ENCODE data around the gene NUSAP1.
A peak's percentile ranks its signal among the peaks of the same experiment; 100 is the strongest.
"Not testable (repeated sequence)": the region's sequence is repeated elsewhere in the genome, so short reads cannot be mapped to it uniquely, and the experiment has no call there.

The NUSAP1 gene

GRCh38 chr15:41334293-41335120 lies 1.8 kb downstream of the NUSAP1 start:
- DNase-seq, result peak; percentile 52

GRCh38 chr15:41336549-41336948 lies 3.9 kb downstream of the NUSAP1 start:
- peak; percentile 18 for DNase-seq

DNA sequence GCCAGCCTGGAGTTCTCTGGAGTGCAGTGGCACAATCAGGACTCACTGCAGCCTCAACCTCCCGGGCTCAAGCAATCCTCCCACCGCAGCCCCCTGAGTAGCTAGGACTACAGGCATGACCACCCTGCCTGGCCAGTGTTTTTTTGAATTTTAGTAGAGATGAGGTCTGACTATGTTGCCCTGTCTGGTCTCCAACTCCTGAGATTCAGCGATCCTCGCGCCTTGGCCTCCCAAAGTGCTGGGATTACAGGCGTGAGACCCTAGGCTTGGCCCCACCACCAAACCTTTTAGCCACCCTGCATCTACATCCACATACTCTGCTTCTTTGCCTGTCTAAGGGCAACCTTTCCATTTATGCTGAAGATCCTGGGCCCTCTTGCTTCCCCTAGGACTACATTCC lies 4.4 kb downstream of the NUSAP1 start:
- DNase-seq, result no peak

DNA sequence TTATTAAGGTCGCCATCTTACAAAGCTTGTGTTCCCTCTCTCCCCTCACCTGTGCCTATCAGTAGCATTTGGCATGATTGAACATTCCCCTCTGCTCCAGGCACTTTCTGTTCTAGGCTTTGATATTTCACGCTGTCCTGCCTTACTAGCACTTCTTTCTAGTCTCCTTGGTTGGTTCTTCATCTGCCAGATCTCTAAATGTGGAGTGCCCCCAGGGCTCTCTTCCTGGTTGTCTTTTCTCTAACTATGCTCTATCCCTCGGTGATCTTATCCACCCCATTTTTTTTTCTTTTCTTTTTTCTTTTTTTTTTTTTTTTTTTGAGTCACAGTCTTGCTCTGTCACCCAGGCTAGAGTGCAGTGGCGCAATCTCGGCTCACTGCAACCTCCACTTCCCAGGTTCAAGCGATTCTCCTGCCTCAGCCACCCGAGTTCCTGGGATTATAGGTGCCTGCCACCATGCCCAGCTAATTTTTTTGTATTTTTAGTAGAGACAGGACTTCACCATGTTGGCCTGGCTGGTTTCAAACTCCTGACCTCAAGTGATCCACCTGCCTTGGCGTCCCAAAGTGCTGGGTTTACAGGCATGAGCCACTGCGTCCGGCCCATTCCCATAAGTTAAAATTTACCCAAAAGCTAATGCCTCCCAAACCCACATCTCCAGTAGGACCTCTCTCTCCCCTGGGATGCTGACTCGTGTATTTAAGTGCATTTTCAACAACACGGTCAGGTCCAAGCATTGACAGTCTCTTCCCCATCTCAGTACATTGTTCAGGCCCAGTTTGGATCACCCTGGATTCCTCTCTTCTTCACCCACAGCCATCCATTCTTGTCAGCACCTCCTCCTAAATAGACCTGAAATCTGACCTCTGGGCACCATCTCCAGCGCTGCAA lies 5.2 kb downstream of the NUSAP1 start:
- no peak for DNase-seq

GRCh38 chr15:41340189-41340695 lies 7.6 kb downstream of the NUSAP1 start:
- no peak for DNase-seq

DNA sequence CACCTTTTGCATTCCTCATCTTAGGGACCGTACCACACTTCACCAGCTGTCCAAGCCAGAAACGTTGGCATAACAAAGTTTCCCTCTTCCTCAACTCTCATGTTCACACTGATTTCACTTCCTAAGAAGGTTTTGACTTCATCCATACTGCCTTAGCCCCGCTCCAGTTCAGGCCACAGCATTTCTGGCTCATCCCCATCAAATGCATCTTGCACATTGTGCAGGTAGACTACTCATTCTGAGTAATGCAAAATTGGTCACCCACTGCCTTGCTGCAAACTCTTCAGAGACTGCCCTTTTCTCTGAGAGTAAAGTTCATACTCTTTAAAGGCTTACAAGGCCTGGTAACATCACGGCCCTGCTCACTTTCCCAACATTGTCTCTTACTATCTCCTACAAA lies 8.8 kb downstream of the NUSAP1 start:
- DNase-seq, result no peak

GRCh38 chr15:41347236-41347635 lies 14.6 kb downstream of the NUSAP1 start:
- DNase-seq, result no peak

DNA sequence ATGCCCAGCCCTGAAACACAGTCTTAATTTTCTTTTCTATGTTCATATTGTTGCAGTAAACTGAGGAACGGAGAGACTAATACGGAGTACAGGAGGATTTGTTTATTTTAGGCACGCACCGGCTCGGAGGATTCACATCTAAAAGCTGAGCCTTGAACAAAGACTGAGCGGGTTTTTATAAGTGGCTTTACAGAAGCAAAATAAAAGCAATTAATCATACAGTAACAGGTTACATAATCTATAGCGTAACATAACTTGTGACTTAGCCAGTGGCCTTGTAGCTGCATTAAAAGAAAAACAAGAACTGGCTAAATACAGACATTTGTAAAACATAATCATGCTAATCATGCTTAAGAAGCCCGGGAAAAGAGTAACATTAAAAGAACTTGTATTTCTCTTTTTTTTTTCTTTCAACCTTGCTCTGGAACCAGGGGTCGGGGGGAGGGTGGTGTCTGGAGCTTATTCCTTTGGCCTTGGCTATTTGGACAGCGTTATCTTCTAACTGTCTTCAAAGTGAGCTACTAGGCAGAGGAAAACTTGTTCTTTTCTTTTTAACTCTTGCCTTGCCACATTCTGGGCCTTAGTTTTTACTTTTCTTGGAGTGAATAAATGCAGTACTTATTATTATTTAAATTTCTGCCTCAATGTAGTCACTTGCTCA lies 17.5 kb downstream of the NUSAP1 start:
- no peak for DNase-seq

DNA sequence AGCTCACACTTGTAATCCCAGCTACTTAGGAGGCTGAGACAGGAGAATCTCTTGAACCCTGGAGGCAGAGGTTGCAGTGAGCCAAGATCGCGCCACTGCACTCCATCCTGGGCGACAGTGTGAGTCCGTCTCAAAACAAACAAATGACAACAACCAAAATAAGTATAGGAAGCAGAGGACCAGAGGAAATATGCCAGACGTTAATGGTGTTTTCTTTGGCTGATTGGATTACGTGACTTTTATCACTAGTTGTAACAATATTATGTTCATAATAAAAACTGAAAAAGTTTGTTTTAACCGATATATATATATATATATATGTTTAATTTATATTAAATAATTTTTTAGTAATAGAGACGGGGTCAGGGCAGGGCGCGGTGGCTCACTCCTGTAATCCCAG lies 21.7 kb downstream of the NUSAP1 start:
- no peak for DNase-seq

DNA sequence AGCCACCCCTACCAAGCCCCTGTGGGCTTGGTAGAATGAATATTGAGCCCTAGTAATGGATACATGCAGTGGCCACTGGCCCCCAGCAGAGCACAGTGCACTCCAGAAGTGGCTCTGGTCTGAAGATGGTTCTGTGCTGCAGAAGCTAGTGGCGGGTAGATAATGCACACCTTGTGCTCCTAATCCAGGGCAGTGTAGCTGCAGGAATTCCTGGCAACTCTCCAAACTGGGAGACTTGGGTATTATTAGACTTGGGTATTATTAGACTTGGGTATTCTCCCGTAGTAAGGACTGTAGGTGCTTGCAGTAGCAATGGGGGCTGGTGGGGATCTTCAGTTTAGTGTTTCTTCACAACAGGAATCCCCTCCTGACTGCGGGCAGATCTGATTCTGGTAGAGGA lies 34.7 kb downstream of the NUSAP1 start:
- no peak for DNase-seq

DNA sequence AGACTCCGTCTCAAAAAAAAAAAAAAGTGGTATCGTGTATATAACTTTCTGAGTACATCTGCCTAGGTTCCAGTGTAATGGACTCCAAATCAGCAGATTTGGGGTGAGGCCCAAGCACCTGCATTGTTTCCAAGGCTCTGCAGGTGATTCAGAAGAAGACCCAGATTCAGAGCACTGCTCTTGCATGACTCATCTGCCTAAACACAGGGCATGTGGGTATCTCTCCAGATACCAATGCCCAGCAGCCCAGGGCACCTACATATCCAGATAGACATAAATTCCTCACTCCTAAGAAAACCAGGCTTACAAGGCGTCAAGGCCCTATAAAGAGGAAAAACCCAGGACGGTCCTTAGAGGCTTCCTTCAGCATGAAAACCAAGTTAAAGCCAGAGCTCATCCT lies 45.3 kb downstream of the NUSAP1 start:
- DNase-seq, result no peak

DNA sequence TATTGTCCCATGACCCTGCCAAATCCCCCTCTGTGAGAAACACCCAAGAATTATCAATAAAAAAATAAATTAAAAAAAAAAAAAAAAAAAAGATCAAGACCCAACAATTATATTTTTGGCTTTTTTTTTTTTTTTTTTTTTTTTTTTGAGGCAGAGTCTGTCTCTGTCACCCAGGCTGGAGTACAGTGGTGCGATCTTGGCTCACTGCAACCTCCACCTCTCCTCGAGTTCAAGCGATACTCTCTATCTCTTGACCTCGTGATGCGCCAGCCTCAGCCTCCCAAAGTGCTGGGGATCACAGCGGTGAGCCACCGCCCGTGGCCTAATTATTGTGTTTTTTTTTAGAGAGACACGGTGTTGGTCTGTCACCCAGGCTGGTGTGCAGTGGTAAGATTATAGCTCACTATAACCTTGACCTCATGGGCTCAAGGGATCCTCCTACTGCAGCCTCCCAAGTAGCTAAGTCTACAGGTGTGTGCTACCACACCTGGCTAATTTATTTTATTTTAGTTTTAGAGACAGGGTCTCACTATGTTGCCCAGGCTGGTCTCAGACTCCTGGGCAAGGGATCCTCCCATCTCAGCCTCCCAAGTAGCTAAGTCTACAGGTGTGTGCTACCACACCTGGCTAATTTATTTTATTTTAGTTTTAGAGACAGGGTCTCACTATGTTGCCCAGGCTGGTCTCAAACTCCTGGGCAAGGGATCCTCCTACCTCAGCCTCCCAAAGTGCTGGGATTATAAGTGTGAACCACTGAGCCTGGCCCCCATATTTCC lies 51.5 kb downstream of the NUSAP1 start:
- DNase-seq, result not testable (repeated sequence)

- DNase-seq, result no peak
Measured at GRCh38 chr15:41387646-41388045, 55.0 kb downstream of the NUSAP1 start.

- DNase-seq, result no peak
Measured at GRCh38 chr15:41392659-41393058, 60.0 kb downstream of the NUSAP1 start.

GRCh38 chr15:41394924-41395323 lies 62.2 kb downstream of the NUSAP1 start:
- DNase-seq, result no peak

DNA sequence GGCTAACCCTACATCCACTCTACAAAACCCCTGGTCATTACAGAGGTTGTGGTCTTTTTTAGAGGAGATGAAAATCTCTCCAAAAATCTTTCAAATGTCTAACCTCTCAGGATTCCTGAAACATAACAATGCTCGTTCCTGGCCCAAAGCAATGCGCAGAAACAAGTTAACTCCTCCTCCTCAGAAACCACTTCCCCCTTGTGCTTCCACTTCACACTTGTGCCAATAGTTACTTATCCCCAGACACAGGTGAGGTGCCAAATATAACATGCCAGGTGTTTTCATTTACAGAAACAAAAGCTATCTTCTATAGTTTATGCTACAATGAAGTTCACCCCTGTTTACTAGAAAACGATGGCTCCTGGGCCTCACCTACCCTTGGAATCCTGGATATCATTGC lies 63.4 kb downstream of the NUSAP1 start:
- DNase-seq, result no peak

DNA sequence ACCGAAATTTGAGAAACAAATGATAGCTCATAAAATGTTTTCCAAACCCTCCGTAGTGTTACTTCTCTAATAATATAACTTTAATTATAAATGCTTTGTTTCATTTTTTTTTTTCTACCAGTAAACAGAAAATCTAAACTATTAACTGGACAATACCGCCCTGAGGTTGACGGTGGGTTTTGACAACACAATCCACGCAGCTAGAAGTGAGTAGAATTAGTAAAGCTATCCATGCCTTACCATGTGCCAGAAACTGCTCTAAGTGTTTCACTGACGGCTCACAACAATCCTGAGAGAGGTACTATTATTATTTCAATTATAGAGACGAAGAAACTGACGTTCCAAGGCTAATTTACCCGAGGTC lies 69.2 kb downstream of the NUSAP1 start:
- no peak for DNase-seq

- DNase-seq, result no peak
Measured at GRCh38 chr15:41407341-41407740, 74.7 kb downstream of the NUSAP1 start.

DNA sequence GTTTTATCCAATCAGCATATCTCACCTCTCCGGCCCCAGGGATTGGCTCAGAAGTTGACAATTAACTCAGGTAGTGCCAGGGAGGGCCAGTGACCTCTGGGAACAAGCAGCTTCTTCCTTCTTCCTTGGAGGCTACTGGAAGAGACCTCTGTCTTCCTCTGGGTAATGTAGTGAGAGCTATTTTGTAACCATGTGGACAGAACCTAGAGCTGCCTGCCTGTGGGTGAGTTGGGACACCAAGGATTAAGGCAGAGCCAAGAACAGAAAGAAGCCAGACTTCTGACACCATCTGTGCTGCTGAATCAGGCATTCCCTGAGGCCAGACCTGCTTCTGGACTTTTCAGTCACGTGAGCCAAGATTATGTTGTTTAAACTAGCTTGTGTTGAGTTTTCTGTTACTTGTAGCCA lies 75.6 kb downstream of the NUSAP1 start:
- peak; percentile 18 for DNase-seq

GRCh38 chr15:41411031-41411430 lies 78.3 kb downstream of the NUSAP1 start:
- DNase-seq, result no peak

DNA sequence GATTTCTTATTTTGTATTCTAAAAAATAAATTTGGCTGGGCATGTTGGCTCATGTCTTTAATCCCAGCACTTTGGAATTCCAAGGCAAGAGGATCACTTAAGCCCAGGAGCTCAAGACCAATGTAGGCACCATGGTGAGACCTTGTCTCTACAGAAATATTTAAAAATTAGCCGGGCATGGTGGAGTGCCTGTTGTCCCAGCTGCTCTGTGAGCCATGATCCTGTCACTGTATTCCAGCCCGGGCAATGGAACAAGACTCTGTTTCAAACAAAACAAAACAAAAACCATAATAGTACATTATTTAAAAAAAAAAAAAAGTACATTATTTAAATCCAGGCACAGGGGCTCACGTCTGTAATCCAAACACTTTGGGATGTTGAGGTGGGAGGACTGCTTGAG lies 78.8 kb downstream of the NUSAP1 start:
- DNase-seq, result no peak

DNA sequence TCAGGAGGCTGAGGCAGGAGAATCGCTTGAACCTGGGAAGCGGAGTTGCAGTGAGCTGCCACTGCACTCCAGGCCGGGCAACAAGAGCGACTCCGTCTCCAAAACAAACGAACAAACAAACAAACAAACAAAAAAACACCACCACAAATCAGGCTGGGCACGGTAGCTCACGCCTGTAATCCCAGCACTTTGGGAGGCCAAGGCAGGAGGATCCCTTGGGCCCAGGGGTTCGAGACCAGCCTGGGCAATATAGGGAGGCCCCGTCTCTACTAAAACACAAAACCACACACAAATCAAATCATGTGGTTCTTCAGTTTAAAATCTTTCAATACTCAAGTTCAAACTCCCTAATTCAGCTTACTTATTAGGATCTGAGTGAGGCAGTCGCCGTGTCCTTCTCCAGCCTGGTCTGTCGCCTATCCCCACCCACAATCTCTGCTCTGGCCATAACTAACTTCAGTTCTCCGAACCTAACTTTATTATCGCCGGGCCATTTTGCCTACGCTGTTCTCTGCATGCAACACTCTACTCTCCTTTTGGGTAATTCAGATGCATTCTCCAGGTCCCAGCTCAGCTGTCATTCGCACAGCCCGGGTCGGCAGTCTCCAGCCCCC lies 83.6 kb downstream of the NUSAP1 start:
- no peak for DNase-seq
